Sigmoid colon (tissue), 7 donors: Measurements from ENCODE around the gene OSTN. TPM values are rescaled to one million over a fixed set of nuclear protein-coding genes. Genes with fewer than 3 reads are reported as not detected.

Experiments
- DNase-seq: peaks from one replicate; pipeline ENCODE4 v3.0.0-alpha.2; 2019
- H3K27ac ChIP-seq, 4 donors: fragments of 200-600 bp; sonication (generic); one replicate each; pipeline ENCODE4 v1.5.1; 2016 to 2019; ENCODE audit warnings: mild to moderate bottlenecking in 1 of 4
- H3K27me3 ChIP-seq, 3 donors: fragments of 200-600 bp; sonication (generic); one replicate each; pipeline ENCODE4 v1.5.1; 2019; ENCODE audit warnings: mild to moderate bottlenecking in 1 of 3
- H3K36me3 ChIP-seq, 4 donors: fragments of 200-600 bp; sonication (generic); one replicate each; pipeline ENCODE4 v1.5.1; 2016 to 2019
- H3K4me1 ChIP-seq, 4 donors: fragments of 200-600 bp; sonication (generic); one replicate each; pipeline ENCODE4 v1.5.1; 2017 to 2019
- H3K4me3 ChIP-seq, 4 donors: fragments of 200-600 bp; sonication (generic); one replicate each; pipeline ENCODE4 v1.5.1; 2017 to 2019; ENCODE audit warnings: mild to moderate bottlenecking in 2 of 4, moderate library complexity in 1 of 4
- H3K9me3 ChIP-seq, 4 donors: fragments of 200-600 bp in 3 of 4; sonication (generic) in 3 of 4; one replicate each; pipeline versions ENCODE4 v1.5.1 to v1.6.1; 2013 to 2019
- CTCF ChIP-seq, 4 experiments: fragments of 450-650 bp in 3 of 4; fragments of 200-600 bp in 1 of 4; IDR thresholded peaks; one replicate each; pipeline ENCODE4 v1.5.1; 2016 to 2019; ENCODE audit warnings: antibody characterized with exemption in 4 of 4, mild to moderate bottlenecking in 3 of 4, moderate library complexity in 2 of 4
- EP300 ChIP-seq, 4 donors: sonication (generic); formaldehyde crosslinking; IDR thresholded peaks; one replicate each; pipeline ENCODE4 v1.6.1; 2017; ENCODE audit warnings: antibody characterized with exemption in 4 of 4
- POLR2A ChIP-seq, 2 donors: fragments of 450-650 bp; IDR thresholded peaks; one replicate each; pipeline ENCODE4 v1.6.1; 2016; ENCODE audit warnings: antibody characterized with exemption in 2 of 2, mild to moderate bottlenecking in 2 of 2, moderate library complexity in 2 of 2
- POLR2AphosphoS5 ChIP-seq, 4 donors: sonication (generic); formaldehyde crosslinking; IDR thresholded peaks; one replicate each; pipeline ENCODE4 v1.6.1; 2017; ENCODE audit warnings: antibody characterized with exemption in 4 of 4
- WGBS, 2 donors: extraction: QIAGEN DNeasy Blood & Tissue Kit; methylation state at CpG; one replicate each; pipeline ENCODE4 v1.1.7; 2013; 5-methylcytosine and 5-hydroxymethylcytosine counted together
- intact Hi-C: fragments of 100-400 bp; cut with DNase I; formaldehyde crosslinking; loops from one replicate; pipeline ENCODE4 v1.15.1; 2023
- polyA plus RNA-seq, 3 donors: library from polyadenylated mRNA; stranded (reverse); fragments of 200-250 nt; gene quantifications; one replicate each; pipeline ENCODE4 v1.2.3, GENCODE V29; 2013
- total RNA-seq, 4 donors: library from RNA; depleted of rRNA; stranded (reverse); fragments of >200 nt; gene quantifications; one replicate each; pipeline ENCODE4 v1.1.0, GENCODE V29; 2016
- donor health status: healthy with polysubstance abuse.
- donor health status: Bipolar disorder and iron deficiency.
- donor health status: healthy.

Gene OSTN
- total and polyA plus RNA-seq, 7 donors, result 0.36 to 0.82 TPM; not detected in 5

- H3K4me3 ChIP-seq, result no peak overlapping the region
- intact Hi-C loops, result no loop called here
- no peak overlapping the region for H3K27ac ChIP-seq
- H3K9me3 ChIP-seq, result no peaks in the 10 kb centered on the region
- no peaks in the 10 kb centered on the region for H3K27me3 ChIP-seq
- H3K36me3 ChIP-seq, result no peaks in the 10 kb centered on the region
- DNase-seq, result no peak
- H3K4me1 ChIP-seq, result peaks cover 0 to 7% (median 0%) of the 10 kb centered on the region in 4 donors
- TF ChIP-seq EP300 (IDR thresholded peaks at IDR 0.05), result no peak
- no peak for TF ChIP-seq POLR2A (IDR thresholded peaks at IDR 0.05)
- no peak for TF ChIP-seq POLR2AphosphoS5 (IDR thresholded peaks at IDR 0.05)
- TF ChIP-seq CTCF (IDR thresholded peaks at IDR 0.05), result no peak
- WGBS, 2 donors, result 86 to 88% methylated on average over 3 of the region's 3 CpGs
Observed at GRCh38 chr3:191254098-191254873, 55.2 kb downstream of the OSTN start.

- Histone ChIP-seq H3K9me3 (no peaks in the 10 kb centered on the region), H3K36me3 (no peaks in the 10 kb centered on the region), H3K4me3 (no peak overlapping the region), H3K27ac (no peak overlapping the region), H3K27me3 (no peaks in the 10 kb centered on the region), H3K4me1 (peaks cover 0 to 7% (median 0%) of the 10 kb centered on the region in 4 donors)
- intact Hi-C loops, result no loop called here
- TF ChIP-seq EP300 (IDR thresholded peaks at IDR 0.05), result no peak
- no peak for TF ChIP-seq CTCF (IDR thresholded peaks at IDR 0.05)
- TF ChIP-seq POLR2AphosphoS5 (IDR thresholded peaks at IDR 0.05), result no peak
- no peak for TF ChIP-seq POLR2A (IDR thresholded peaks at IDR 0.05)
- WGBS, 2 donors, result 90% methylated on average over 5 of the region's 5 CpGs
- no peak for DNase-seq
Observed at GRCh38 chr3:191255156-191255555, 56.1 kb downstream of the OSTN start.

GRCh38 chr3:191256405-191256804 lies 57.4 kb downstream of the OSTN start:
- intact Hi-C loops, result no loop called here
- no peaks in the 10 kb centered on the region for H3K27me3 ChIP-seq

GRCh38 chr3:191257286-191257685 lies 58.2 kb downstream of the OSTN start:
- no peak overlapping the region for H3K27ac ChIP-seq
- H3K4me3 ChIP-seq, result no peak overlapping the region
- H3K4me1 ChIP-seq, result peaks cover 0 to 7% (median 0%) of the 10 kb centered on the region in 4 donors
- no peaks in the 10 kb centered on the region for H3K27me3 ChIP-seq
- WGBS, 2 donors, result 90 to 97% methylated on average over 2 of the region's 2 CpGs
- no peak for DNase-seq
- H3K9me3 ChIP-seq, result no peaks in the 10 kb centered on the region
- intact Hi-C loops, result no loop called here
- no peak for TF ChIP-seq CTCF (IDR thresholded peaks at IDR 0.05)
- TF ChIP-seq EP300 (IDR thresholded peaks at IDR 0.05), result no peak
- no peak for TF ChIP-seq POLR2A (IDR thresholded peaks at IDR 0.05)
- TF ChIP-seq POLR2AphosphoS5 (IDR thresholded peaks at IDR 0.05), result no peak
- H3K36me3 ChIP-seq, result no peaks in the 10 kb centered on the region

More at GRCh38 chr3:191256405-191256804, 57.4 kb downstream of the OSTN start:
- no peak for DNase-seq
- Histone ChIP-seq H3K9me3 (no peaks in the 10 kb centered on the region), H3K36me3 (no peaks in the 10 kb centered on the region), H3K4me3 (no peak overlapping the region), H3K4me1 (peaks cover 0 to 7% (median 0%) of the 10 kb centered on the region in 4 donors), H3K27ac (no peak overlapping the region)
- TF ChIP-seq POLR2AphosphoS5 (IDR thresholded peaks at IDR 0.05) (no peak), POLR2A (IDR thresholded peaks at IDR 0.05) (no peak), CTCF (IDR thresholded peaks at IDR 0.05) (no peak), EP300 (IDR thresholded peaks at IDR 0.05) (no peak)
